Stomach smooth muscle (tissue), 2 donors: ENCODE data around the gene GGACT.
"Not testable (repeated sequence)": the region's sequence is repeated elsewhere in the genome, so short reads cannot be mapped to it uniquely, and the experiment has no call there.

ENCODE experiments used
- H3K27ac ChIP-seq: one replicate; pipeline ENCODE4 v1.7.0; 2013; ENCODE audit warnings: mild to moderate bottlenecking, low read length, inconsistent platforms
- H3K27me3 ChIP-seq, 2 donors: one replicate each; pipeline ENCODE4 v1.7.0; 2013; ENCODE audit warnings: low read length in 2 of 2; ENCODE audit not compliant: insufficient read depth in 2 of 2, control insufficient read depth in 1 of 2
- H3K36me3 ChIP-seq, 2 donors: one replicate each; pipeline ENCODE4 v1.7.0; 2013; ENCODE audit warnings: low read length in 2 of 2; ENCODE audit not compliant: control insufficient read depth in 2 of 2, insufficient read depth in 2 of 2
- H3K4me1 ChIP-seq: one replicate; pipeline ENCODE4 v1.7.0; 2013; ENCODE audit warnings: low read length; ENCODE audit not compliant: control insufficient read depth, insufficient read depth
- H3K4me3 ChIP-seq, 2 donors: one replicate each; pipeline ENCODE4 v1.7.0; 2013; ENCODE audit warnings: low read length in 2 of 2
- H3K9ac ChIP-seq, 2 donors: one replicate each; pipeline ENCODE4 v1.7.0; 2013; ENCODE audit warnings: low read length in 2 of 2, mild to moderate bottlenecking in 1 of 2
- H3K9me3 ChIP-seq, 2 donors: one replicate each; pipeline ENCODE4 v1.7.0; 2013; ENCODE audit warnings: low read length in 2 of 2; ENCODE audit not compliant: control insufficient read depth in 2 of 2
- donor health status: healthy.
- donor health status: Pancreatic carcinoma.

GGACT gene

DNA sequence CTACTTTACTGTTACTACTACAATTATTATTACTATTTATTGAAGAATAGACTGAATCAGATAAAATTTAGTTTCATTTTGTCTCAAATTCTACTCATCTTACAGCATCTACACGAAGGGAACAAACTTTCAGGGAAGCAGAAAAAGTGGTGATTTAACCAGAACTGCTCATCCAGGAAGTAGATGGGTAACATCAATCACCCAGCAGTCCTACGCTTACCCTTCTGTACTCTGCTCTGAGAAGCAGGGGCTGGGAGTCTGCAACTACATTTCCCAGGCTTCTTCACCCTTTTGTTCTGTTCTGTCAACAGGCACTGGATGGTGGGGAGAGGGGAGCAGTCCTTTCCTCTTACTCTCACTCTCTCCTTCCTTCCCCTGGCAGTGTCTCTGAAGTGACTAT is 31.4 kb upstream of the GGACT start:
- H3K4me3 ChIP-seq: no peak overlapping the region
- H3K9me3 ChIP-seq: no peaks in the 10 kb centered on the region
- peaks cover 4 to 13% of the 10 kb centered on the region in 2 donors for H3K36me3 ChIP-seq
- H3K27ac ChIP-seq: no peak overlapping the region
- no peak overlapping the region for H3K9ac ChIP-seq
- H3K4me1 ChIP-seq: no peaks in the 10 kb centered on the region
- H3K27me3 ChIP-seq: no peaks in the 10 kb centered on the region

DNA sequence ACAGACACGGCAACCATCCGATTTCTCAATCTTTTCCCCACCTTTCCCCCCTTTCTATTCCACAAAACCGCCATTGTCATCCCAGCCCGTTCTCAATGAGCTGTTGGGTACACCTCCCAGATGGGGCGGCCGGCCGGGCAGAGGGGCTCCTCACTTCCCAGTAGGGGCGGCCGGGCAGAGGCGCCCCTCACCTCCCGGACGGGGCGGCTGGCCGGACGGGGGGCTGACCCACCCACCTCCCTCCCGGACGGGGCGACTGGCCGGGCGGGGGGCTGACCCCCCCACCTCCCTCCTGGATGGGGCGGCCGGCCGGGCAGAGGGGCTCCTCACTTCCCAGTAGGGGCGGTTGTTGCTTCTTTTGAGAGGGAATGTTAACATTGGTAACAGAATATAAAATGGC is 30.3 kb upstream of the GGACT start:
- H3K27ac ChIP-seq, H3K27me3 ChIP-seq, H3K4me3 ChIP-seq, H3K9ac ChIP-seq, H3K4me1 ChIP-seq, H3K9me3 ChIP-seq: not testable (repeated sequence)
- H3K36me3 ChIP-seq: peaks cover 4 to 13% of the 10 kb centered on the region in 2 donors

DNA sequence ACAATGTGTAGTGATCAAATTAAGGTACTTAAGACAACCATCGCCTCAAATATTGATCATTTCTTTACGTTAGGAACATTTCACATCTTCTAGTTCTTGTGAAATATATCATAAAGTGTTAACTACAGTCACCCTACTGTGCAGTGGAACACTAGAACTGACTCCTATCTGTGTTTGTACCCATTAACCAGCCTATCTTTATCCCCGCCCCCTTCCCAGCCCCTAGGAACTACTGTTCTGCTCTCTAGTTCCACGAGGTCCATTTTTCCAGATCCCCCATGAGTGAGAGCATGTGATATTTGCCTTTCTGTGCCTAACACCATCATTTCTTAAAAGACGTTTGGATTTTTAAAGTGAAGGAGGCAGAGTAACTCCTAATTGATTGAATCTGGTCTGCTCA is 24.4 kb upstream of the GGACT start:
- Histone ChIP-seq H3K9me3 (no peaks in the 10 kb centered on the region), H3K4me1 (peaks cover 10% of the 10 kb centered on the region), H3K36me3 (peaks cover 0 to 6% of the 10 kb centered on the region in 2 donors), H3K27ac (no peak overlapping the region), H3K9ac (no peak overlapping the region), H3K4me3 (no peak overlapping the region), H3K27me3 (no peaks in the 10 kb centered on the region)

DNA sequence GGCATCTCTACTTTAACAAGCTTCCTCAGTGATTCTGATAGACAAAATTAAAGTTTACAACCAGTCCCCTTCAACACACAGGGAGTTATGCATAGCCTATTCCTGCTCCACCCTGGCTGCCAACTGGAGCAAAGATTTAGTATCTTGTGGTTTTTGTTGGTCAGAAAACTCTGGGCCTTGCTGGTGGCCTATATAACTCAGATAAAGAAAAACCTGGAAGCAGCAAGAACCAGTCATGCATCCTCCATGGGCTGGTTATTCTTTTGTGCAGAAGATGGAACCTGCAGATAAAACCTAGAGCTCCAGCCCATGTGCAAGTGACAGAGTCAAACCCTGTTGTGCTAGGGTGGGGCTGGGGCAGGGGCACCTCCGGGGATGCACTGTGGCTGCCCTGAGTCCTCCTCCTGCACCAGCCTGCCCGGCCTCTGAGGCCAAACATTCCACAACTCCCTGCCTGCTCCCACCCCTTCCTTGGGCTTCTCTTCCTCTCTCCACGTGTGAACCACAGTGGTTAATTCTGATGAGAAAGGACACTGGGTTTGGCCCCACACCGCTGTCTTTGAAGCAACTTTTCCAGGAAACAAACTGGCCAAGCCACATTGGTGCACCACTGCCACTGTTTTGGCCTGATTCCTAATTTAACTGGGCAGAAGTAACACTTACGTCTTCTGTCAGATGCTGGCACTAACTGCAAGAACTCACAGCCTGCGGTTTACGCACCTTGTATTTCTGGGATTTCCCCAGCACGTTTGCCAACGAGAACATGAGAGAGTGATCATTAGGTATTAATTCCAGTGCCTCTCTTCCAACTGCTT is 23.3 kb upstream of the GGACT start:
- Histone ChIP-seq H3K4me3 (no peak overlapping the region), H3K9me3 (no peaks in the 10 kb centered on the region)

DNA sequence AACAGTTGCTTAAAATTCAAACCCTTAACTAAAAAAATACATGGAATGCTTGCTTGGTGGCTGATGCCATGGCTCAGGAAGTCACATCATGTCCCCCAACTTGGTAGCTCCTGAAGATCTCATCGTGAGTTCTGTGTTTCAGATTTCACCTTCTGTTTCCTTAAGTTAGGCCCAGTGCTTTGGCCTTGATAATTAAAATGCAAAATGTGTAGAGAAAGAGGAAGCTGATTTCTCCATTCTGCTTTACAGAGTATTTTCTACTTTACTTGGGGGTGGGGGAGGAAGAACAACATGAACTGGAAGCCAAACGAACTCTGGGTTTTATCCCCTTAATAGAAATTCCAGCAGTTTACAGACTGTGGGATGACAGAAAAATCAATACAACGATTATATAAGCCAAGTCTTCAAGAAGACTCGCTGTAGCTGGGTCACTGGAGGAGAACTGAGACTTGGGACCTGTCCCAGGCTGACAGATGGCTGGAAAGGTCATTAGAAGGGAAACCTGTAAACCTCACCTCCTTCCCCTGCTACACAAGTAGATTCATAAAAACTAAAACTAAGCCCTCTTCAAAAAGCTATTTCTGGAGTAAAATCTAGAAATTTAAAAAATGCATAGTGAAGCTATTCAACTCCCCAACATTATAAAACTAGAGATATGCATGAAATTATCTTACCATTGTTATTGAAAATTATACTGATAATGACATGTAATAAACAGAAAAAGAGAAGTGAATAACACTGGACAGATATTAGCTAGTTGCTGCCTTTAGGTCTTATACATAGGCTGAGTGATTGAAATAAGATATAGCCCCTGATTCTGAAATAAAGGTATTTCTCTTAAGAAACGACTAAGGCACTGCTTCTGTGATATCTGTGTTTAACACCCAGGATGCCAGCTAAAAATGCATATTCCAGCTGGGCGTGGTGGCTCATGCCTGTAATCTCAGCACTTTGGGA is 22.1 kb upstream of the GGACT start:
- no peaks in the 10 kb centered on the region for H3K27me3 ChIP-seq
- H3K27ac ChIP-seq: no peak overlapping the region
- H3K9me3 ChIP-seq: no peaks in the 10 kb centered on the region
- peaks cover 10% of the 10 kb centered on the region for H3K4me1 ChIP-seq
- H3K36me3 ChIP-seq: peaks cover 2 to 6% of the 10 kb centered on the region in 2 donors
- H3K4me3 ChIP-seq: no peak overlapping the region
- H3K9ac ChIP-seq: no peak overlapping the region

More for the DNA sequence above, 23.3 kb upstream of the GGACT start:
- Histone ChIP-seq H3K36me3 (peaks cover 0 to 6% of the 10 kb centered on the region in 2 donors), H3K27me3 (no peaks in the 10 kb centered on the region), H3K27ac (no peak overlapping the region), H3K4me1 (peaks cover 10% of the 10 kb centered on the region), H3K9ac (no peak overlapping the region)

DNA sequence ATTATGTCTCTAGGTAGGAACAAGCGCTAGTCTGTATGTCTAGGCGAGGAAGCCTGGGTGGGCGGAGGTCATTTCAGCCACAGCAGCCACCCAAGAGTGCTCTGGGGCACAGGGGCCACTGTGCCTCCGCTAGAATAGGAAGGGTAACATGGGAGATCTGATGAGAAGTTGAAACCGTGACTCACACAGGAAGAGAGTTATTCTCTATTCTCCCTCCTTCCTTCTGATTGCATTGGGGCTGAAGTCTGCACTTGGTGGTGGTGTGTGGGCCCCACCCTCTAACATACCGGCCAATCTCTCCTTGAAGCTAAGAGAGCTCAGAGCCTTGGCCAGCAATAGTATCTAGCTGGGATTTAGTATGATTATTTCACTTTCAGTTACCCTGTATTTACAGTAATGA is 20.3 kb upstream of the GGACT start:
- H3K27ac ChIP-seq: no peak overlapping the region
- no peaks in the 10 kb centered on the region for H3K9me3 ChIP-seq
- H3K36me3 ChIP-seq: peaks cover 2 to 6% of the 10 kb centered on the region in 2 donors
- H3K27me3 ChIP-seq: no peaks in the 10 kb centered on the region
- peaks cover 10% of the 10 kb centered on the region for H3K4me1 ChIP-seq
- H3K9ac ChIP-seq: no peak overlapping the region
- H3K4me3 ChIP-seq: no peak overlapping the region

DNA sequence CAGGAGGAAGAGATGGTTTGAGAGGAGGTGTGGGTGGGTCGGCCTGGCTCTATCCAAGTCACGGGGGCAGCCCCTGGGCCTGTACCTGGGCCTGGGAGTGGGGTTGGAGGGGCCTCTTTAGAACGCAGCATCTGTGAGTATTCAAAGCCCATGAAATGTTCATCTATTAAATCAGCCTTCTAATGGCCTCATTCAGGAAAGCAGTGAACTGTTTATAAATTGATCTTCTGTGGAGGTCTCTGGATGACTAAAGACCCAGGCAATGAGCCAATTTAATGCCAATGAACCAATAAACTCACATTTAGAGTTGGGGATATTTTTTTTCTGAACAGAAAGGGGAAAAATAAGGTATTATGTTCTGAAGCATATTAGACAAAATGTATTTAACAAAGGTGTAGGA is 19.9 kb upstream of the GGACT start:
- no peaks in the 10 kb centered on the region for H3K9me3 ChIP-seq
- H3K9ac ChIP-seq: no peak overlapping the region
- H3K4me1 ChIP-seq: peaks cover 10% of the 10 kb centered on the region
- no peak overlapping the region for H3K4me3 ChIP-seq
- H3K27ac ChIP-seq: no peak overlapping the region
- no peaks in the 10 kb centered on the region for H3K27me3 ChIP-seq
- peaks cover 2 to 6% of the 10 kb centered on the region in 2 donors for H3K36me3 ChIP-seq

DNA sequence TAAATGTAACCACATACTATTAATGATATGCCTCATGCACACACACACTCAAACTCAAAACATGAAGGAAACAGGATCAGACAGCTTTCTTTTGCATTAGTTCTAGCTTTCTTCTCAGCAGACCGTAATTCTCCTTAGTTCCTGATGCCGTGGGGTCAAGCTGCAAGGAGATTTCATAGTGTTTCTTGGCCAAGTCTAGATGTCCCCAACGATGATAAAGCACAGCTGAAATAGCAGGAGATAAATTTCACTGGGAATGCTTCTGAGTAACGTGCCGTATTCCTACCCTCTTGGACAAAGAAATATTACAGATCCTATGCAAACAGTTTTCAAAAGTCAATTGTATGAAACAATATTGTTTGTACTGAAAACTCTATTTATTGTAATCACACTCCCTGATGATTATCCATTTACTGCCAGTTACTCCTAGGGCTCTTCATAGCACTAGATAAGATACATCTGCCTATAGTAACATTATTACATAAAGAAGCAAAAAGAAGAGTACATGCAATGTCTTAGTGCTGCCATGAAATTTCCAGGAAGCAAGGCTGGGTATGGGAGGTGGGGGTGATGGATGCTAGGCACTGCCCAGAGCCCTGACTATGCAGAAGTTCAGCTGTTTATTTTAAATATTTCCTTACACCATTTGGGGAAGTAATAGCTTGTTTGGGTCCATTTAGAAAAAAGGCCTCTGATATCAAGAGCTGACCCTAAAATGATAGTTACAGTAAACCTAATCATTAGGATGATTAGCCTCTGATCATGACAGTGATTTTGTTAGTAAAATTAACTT is 16.5 kb upstream of the GGACT start:
- peaks cover 2% of the 10 kb centered on the region for H3K4me1 ChIP-seq
- H3K4me3 ChIP-seq: no peak overlapping the region

DNA sequence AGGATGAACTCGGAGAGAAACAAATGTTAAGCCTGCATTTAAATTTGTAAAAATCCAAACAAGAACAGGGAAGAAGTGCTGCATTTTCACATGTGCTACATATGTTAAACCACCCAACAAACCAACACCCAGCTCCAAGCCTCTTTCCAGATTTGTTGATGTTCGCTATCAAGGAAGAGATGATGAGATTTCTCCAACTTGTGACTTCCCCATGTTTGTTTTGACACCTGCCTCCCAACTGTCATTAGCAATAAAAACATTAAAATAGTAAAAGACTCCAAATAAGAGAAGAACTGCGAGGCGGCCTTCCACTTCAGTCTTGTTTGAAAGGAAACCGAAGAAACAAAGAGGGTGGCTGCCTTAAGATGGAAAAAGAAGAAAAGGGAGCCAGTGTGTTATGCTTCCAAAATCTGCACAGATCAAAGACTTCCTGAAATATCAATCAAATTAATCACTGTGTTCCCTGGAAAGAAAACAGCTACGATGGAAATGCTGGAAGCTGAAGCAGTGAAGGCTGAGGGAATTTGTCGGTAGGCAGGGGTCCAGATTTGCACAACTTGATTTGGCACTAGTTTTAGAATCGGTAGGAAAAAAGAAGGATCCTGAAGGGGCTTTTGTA is 14.0 kb upstream of the GGACT start:
- Histone ChIP-seq H3K36me3 (peaks cover 0 to 2% of the 10 kb centered on the region in 2 donors), H3K9me3 (no peaks in the 10 kb centered on the region), H3K9ac (no peak overlapping the region), H3K4me1 (peaks cover 2% of the 10 kb centered on the region), H3K4me3 (no peak overlapping the region), H3K27ac (no peak overlapping the region), H3K27me3 (no peaks in the 10 kb centered on the region)

More for the DNA sequence above, 16.5 kb upstream of the GGACT start:
- Histone ChIP-seq H3K9ac (no peak overlapping the region), H3K36me3 (peaks cover 2 to 5% of the 10 kb centered on the region in 2 donors), H3K27ac (no peak overlapping the region), H3K27me3 (no peaks in the 10 kb centered on the region), H3K9me3 (no peaks in the 10 kb centered on the region)

DNA sequence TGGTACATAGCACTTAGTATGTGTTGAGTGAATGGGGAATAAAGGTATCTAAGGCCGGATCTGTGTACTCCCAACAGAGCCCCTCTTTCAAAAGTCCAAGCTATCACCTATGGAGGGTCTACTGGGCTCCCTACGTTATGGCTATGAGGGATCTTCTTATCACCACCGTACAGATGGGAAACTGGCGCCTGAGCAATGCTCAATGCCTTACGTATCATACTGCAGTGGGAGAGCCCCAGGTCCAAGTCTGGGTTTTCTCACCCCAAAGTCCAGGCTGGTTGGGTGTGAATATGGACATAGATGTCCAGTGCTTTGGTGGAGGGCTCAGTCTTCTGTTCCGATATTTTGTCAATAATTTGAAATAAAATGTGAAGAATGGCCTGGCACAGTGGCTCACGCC is 13.1 kb upstream of the GGACT start:
- Histone ChIP-seq H3K36me3 (peaks cover 0 to 2% of the 10 kb centered on the region in 2 donors), H3K9me3 (no peaks in the 10 kb centered on the region), H3K27me3 (no peaks in the 10 kb centered on the region), H3K27ac (no peak overlapping the region), H3K4me1 (peaks cover 2% of the 10 kb centered on the region), H3K9ac (no peak overlapping the region), H3K4me3 (no peak overlapping the region)
